Measurements from ENCODE around the gene ACOT12. TPM values are rescaled to one million over a fixed set of nuclear protein-coding genes. Genes with fewer than 3 reads are reported as not detected.
A peak's percentile ranks its signal among the peaks of the same experiment; 100 is the strongest.

Gene ACOT12
- total and polyA plus RNA-seq, 9 of the 15 experiments (the other 6 are each of a cell fraction or from before 2014, with no cell fraction given): 0.03 TPM; not detected in 8

GRCh38 chr5:81301271-81302015 lies 92.5 kb downstream of the ACOT12 start, which contains the start of gene ZCCHC9 (continued):
- TF ChIP-seq FOXP4 (CRISPR knock-in tag; IDR thresholded peaks at IDR 0.05; ENCODE audit: borderline replicate concordance) (no peak), UBTF (IDR thresholded peaks at IDR 0.05; ENCODE audit: borderline replicate concordance in 1 of 2, low read depth in 2 of 2, low read length in 2 of 2) (peak; percentile 68 to 74; a peak in 2 of 4 replicates), NR4A1 (CRISPR knock-in tag; IDR thresholded peaks at IDR 0.05) (no peak), NR4A1 (tag; IDR thresholded peaks at IDR 0.05) (no peak), NR3C1 (CRISPR knock-in tag; IDR thresholded peaks at IDR 0.05) (no peak; the same call in 1 of the 2 replicates), CREB3L1 (IDR thresholded peaks at IDR 0.05; ENCODE audit: borderline replicate concordance, low read depth) (peak; percentile 72), GABPB2 (CRISPR knock-in tag; conservative IDR thresholded peaks at IDR 0.05) (no peak), THAP12 (CRISPR knock-in tag; IDR thresholded peaks at IDR 0.05) (peak; percentile 46; the same call in 1 of the 2 replicates), U2AF1 (optimal IDR thresholded peaks at IDR 0.05; ENCODE audit: low read depth, low read length) (no peak), ZBTB12 (CRISPR knock-in tag; IDR thresholded peaks at IDR 0.05) (peak; percentile 94), SLC30A9 (CRISPR knock-in tag; IDR thresholded peaks at IDR 0.05) (no peak), ZNF740 (CRISPR knock-in tag; IDR thresholded peaks at IDR 0.05) (no peak), ZNF740 (tag; IDR thresholded peaks at IDR 0.05) (no peak), EP400 (IDR thresholded peaks at IDR 0.05) (peak; percentile 89)

All from K562 (cell line).